Measurements from ENCODE around the gene PCP4L1.
"Not testable (repeated sequence)": the region's sequence is repeated elsewhere in the genome, so short reads cannot be mapped to it uniquely, and the experiment has no call there.

PCP4L1 gene

GRCh38 chr1:161309868-161310267 lies 51.3 kb downstream of the PCP4L1 start, which contains the start of gene MPZ:
TSS of gene MPZ (minus strand) at chr1:161309968. CDS start at chr1:161309905, 63 bp downstream.
- no peak within 1 kb of the TSS for H3K4me3 ChIP-seq (ENCODE audit: low read depth in 1 of 5, low read length in 5 of 5)
- H3K36me3 ChIP-seq (ENCODE audit: control insufficient read depth in 5 of 5, insufficient read depth in 5 of 5, low read length in 5 of 5), result no peaks in the 10 kb centered on the region
- no peaks in the 10 kb centered on the region for H3K9me3 ChIP-seq (ENCODE audit: control insufficient read depth in 5 of 5, low read length in 5 of 5)
- H3K27me3 ChIP-seq (ENCODE audit: control insufficient read depth in 5 of 5, insufficient read depth in 4 of 5, low read length in 5 of 5), result no peaks in the 10 kb centered on the region
- no peak within 1 kb of the TSS for H3K27ac ChIP-seq (ENCODE audit: low read depth, low read length)
- no peak within 1 kb of the TSS for H3K9ac ChIP-seq (ENCODE audit: low read length in 5 of 5)
- H3K4me1 ChIP-seq (ENCODE audit: control insufficient read depth in 5 of 5, insufficient read depth in 5 of 5, low read length in 5 of 5), result peaks cover 2 to 43% (median 41%) of the 10 kb centered on the region in 5 donors

- no peak overlapping the region for H3K9ac ChIP-seq (ENCODE audit: low read length in 5 of 5)
- no peaks in the 10 kb centered on the region for H3K9me3 ChIP-seq (ENCODE audit: control insufficient read depth in 5 of 5, low read length in 5 of 5)
- no peak overlapping the region for H3K27ac ChIP-seq (ENCODE audit: low read depth, low read length)
- no peaks in the 10 kb centered on the region for H3K27me3 ChIP-seq (ENCODE audit: control insufficient read depth in 5 of 5, insufficient read depth in 4 of 5, low read length in 5 of 5)
- peaks cover 5 to 33% (median 31%) of the 10 kb centered on the region in 5 donors for H3K4me1 ChIP-seq (ENCODE audit: control insufficient read depth in 5 of 5, insufficient read depth in 5 of 5, low read length in 5 of 5)
- H3K36me3 ChIP-seq (ENCODE audit: control insufficient read depth in 5 of 5, insufficient read depth in 5 of 5, low read length in 5 of 5), result no peaks in the 10 kb centered on the region
- H3K4me3 ChIP-seq (ENCODE audit: low read depth in 1 of 5, low read length in 5 of 5), result no peak overlapping the region
Observed at GRCh38 chr1:161311595-161312181, 53.1 kb downstream of the PCP4L1 start.

- Histone ChIP-seq H3K9ac (ENCODE audit: low read length in 5 of 5) (peak overlapping the region; percentile 75 to 100 (median 98)), H3K27ac (ENCODE audit: low read depth, low read length) (peak overlapping the region; percentile 98), H3K9me3 (ENCODE audit: control insufficient read depth in 5 of 5, low read length in 5 of 5) (no peaks in the 10 kb centered on the region), H3K4me1 (ENCODE audit: control insufficient read depth in 5 of 5, insufficient read depth in 5 of 5, low read length in 5 of 5) (peaks cover 4 to 20% (median 16%) of the 10 kb centered on the region in 5 donors), H3K27me3 (ENCODE audit: control insufficient read depth in 5 of 5, insufficient read depth in 4 of 5, low read length in 5 of 5) (no peaks in the 10 kb centered on the region), H3K4me3 (ENCODE audit: low read depth in 1 of 5, low read length in 5 of 5) (peak overlapping the region; percentile 80 to 97 (median 95)), H3K36me3 (ENCODE audit: control insufficient read depth in 5 of 5, insufficient read depth in 5 of 5, low read length in 5 of 5) (no peaks in the 10 kb centered on the region)
Observed at GRCh38 chr1:161313554-161314200, 55.1 kb downstream of the PCP4L1 start.

- H3K4me1 ChIP-seq (ENCODE audit: control insufficient read depth in 5 of 5, insufficient read depth in 5 of 5, low read length in 5 of 5), result peaks cover 4 to 20% (median 16%) of the 10 kb centered on the region in 5 donors
- no peaks in the 10 kb centered on the region for H3K27me3 ChIP-seq (ENCODE audit: control insufficient read depth in 5 of 5, insufficient read depth in 4 of 5, low read length in 5 of 5)
- no peaks in the 10 kb centered on the region for H3K9me3 ChIP-seq (ENCODE audit: control insufficient read depth in 5 of 5, low read length in 5 of 5)
- H3K27ac ChIP-seq (ENCODE audit: low read depth, low read length), result peak within 1 kb of the TSS; percentile 98
- peak within 1 kb of the TSS; percentile 97 to 100 (median 98) for H3K9ac ChIP-seq (ENCODE audit: low read length in 5 of 5)
- H3K36me3 ChIP-seq (ENCODE audit: control insufficient read depth in 5 of 5, insufficient read depth in 5 of 5, low read length in 5 of 5), result peaks cover 0 to 2% (median 0%) of the 10 kb centered on the region in 5 donors
- peak within 1 kb of the TSS; percentile 80 to 97 (median 95) for H3K4me3 ChIP-seq (ENCODE audit: low read depth in 1 of 5, low read length in 5 of 5)
Observed at GRCh38 chr1:161314201-161314981, 55.8 kb downstream of the PCP4L1 start, which contains the start of gene SDHC. TSS of gene SDHC (plus strand) at chr1:161314381. CDS start at chr1:161314406, 25 bp downstream.

- not testable (repeated sequence) for H3K27ac ChIP-seq (ENCODE audit: low read depth, low read length); H3K4me3 ChIP-seq (ENCODE audit: low read depth in 1 of 5, low read length in 5 of 5); H3K27me3 ChIP-seq (ENCODE audit: control insufficient read depth in 5 of 5, insufficient read depth in 4 of 5, low read length in 5 of 5)
Observed at GRCh38 chr1:161315841-161316674, 57.5 kb downstream of the PCP4L1 start.

GRCh38 chr1:161324020-161324419 lies 65.5 kb downstream of the PCP4L1 start:
- H3K27me3 ChIP-seq (ENCODE audit: control insufficient read depth in 5 of 5, insufficient read depth in 4 of 5, low read length in 5 of 5), result no peaks in the 10 kb centered on the region
- H3K4me1 ChIP-seq (ENCODE audit: control insufficient read depth in 5 of 5, insufficient read depth in 5 of 5, low read length in 5 of 5), result no peaks in the 10 kb centered on the region
- no peak overlapping the region for H3K9ac ChIP-seq (ENCODE audit: low read length in 5 of 5)
- no peak overlapping the region for H3K4me3 ChIP-seq (ENCODE audit: low read depth in 1 of 5, low read length in 5 of 5)
- peaks cover 4 to 45% (median 28%) of the 10 kb centered on the region in 5 donors for H3K36me3 ChIP-seq (ENCODE audit: control insufficient read depth in 5 of 5, insufficient read depth in 5 of 5, low read length in 5 of 5)
- no peak overlapping the region for H3K27ac ChIP-seq (ENCODE audit: low read depth, low read length)
- H3K9me3 ChIP-seq (ENCODE audit: control insufficient read depth in 5 of 5, low read length in 5 of 5), result no peaks in the 10 kb centered on the region

More at GRCh38 chr1:161315841-161316674, 57.5 kb downstream of the PCP4L1 start:
- H3K4me1 ChIP-seq (ENCODE audit: control insufficient read depth in 5 of 5, insufficient read depth in 5 of 5, low read length in 5 of 5), result peaks cover 4 to 20% (median 16%) of the 10 kb centered on the region in 5 donors
- H3K9ac ChIP-seq (ENCODE audit: low read length in 5 of 5); H3K9me3 ChIP-seq (ENCODE audit: control insufficient read depth in 5 of 5, low read length in 5 of 5); H3K36me3 ChIP-seq (ENCODE audit: control insufficient read depth in 5 of 5, insufficient read depth in 5 of 5, low read length in 5 of 5): not testable (repeated sequence)

- H3K4me3 ChIP-seq (ENCODE audit: low read depth in 1 of 5, low read length in 5 of 5), result no peak overlapping the region
- H3K9ac ChIP-seq (ENCODE audit: low read length in 5 of 5), result no peak overlapping the region
- H3K36me3 ChIP-seq (ENCODE audit: control insufficient read depth in 5 of 5, insufficient read depth in 5 of 5, low read length in 5 of 5), result peaks cover 33 to 85% (median 74%) of the 10 kb centered on the region in 5 donors
- H3K4me1 ChIP-seq (ENCODE audit: control insufficient read depth in 5 of 5, insufficient read depth in 5 of 5, low read length in 5 of 5), result no peaks in the 10 kb centered on the region
- no peaks in the 10 kb centered on the region for H3K27me3 ChIP-seq (ENCODE audit: control insufficient read depth in 5 of 5, insufficient read depth in 4 of 5, low read length in 5 of 5)
- no peak overlapping the region for H3K27ac ChIP-seq (ENCODE audit: low read depth, low read length)
- no peaks in the 10 kb centered on the region for H3K9me3 ChIP-seq (ENCODE audit: control insufficient read depth in 5 of 5, low read length in 5 of 5)
Observed at GRCh38 chr1:161330346-161330745, 71.8 kb downstream of the PCP4L1 start.

GRCh38 chr1:161333166-161333565 lies 74.6 kb downstream of the PCP4L1 start:
- Histone ChIP-seq H3K9me3 (ENCODE audit: control insufficient read depth in 5 of 5, low read length in 5 of 5) (no peaks in the 10 kb centered on the region), H3K4me1 (ENCODE audit: control insufficient read depth in 5 of 5, insufficient read depth in 5 of 5, low read length in 5 of 5) (no peaks in the 10 kb centered on the region), H3K27ac (ENCODE audit: low read depth, low read length) (no peak overlapping the region), H3K36me3 (ENCODE audit: control insufficient read depth in 5 of 5, insufficient read depth in 5 of 5, low read length in 5 of 5) (peaks cover 45 to 82% (median 72%) of the 10 kb centered on the region in 5 donors), H3K4me3 (ENCODE audit: low read depth in 1 of 5, low read length in 5 of 5) (no peak overlapping the region), H3K27me3 (ENCODE audit: control insufficient read depth in 5 of 5, insufficient read depth in 4 of 5, low read length in 5 of 5) (no peaks in the 10 kb centered on the region), H3K9ac (ENCODE audit: low read length in 5 of 5) (no peak overlapping the region)

Measured in subcutaneous abdominal adipose tissue (tissue), 5 donors.